GM19468 (cell line): ENCODE measurements around the gene MBNL2.

ENCODE experiments used
- ATAC-seq: cut with Tn5 transposase; IDR thresholded peaks from one replicate; pipeline ENCODE4 v1.9.1; 2021; ENCODE audit warnings: mild to moderate bottlenecking, moderate library complexity, moderate number of reproducible peaks; ENCODE audit not compliant: unreplicated experiment; ENCODE audit errors: extremely low read depth

MBNL2 gene

DNA sequence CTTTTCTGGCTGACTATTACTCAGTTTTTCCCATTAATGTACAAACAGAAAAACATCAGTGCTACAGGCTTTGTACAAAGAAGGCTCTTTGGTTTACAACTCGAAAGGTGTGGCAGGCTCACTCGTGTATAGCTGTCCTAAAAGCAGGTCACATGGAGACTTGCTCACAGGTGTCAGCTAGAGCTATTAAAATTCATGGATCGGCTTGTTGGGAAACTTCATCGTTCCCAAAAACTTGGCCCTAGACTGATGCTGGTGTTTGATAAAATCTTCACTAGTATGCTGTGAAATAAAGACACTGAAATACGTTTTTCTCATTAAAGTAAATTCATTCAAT is 64.9 kb downstream of the MBNL2 start:
- ATAC-seq = no peak

DNA sequence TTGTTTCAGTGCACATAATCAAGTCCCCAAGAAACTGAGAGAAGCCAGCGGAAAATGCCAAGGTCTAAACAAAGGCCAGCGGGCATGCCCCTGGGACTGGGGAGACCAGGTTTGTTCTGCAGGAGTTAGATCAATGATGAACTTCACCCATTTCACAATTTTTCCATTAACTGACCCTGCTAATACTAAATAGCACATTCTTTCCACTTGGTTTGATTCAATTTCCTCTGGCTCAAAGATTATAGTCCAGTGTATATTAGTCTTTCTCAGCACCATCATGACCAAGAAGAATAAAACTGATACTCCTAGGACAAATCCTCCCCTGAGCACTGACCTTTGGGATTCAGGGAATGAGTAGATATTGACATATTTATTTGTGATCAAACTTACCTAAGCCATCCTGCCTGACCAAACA is 66.4 kb downstream of the MBNL2 start:
- no peak for ATAC-seq

DNA sequence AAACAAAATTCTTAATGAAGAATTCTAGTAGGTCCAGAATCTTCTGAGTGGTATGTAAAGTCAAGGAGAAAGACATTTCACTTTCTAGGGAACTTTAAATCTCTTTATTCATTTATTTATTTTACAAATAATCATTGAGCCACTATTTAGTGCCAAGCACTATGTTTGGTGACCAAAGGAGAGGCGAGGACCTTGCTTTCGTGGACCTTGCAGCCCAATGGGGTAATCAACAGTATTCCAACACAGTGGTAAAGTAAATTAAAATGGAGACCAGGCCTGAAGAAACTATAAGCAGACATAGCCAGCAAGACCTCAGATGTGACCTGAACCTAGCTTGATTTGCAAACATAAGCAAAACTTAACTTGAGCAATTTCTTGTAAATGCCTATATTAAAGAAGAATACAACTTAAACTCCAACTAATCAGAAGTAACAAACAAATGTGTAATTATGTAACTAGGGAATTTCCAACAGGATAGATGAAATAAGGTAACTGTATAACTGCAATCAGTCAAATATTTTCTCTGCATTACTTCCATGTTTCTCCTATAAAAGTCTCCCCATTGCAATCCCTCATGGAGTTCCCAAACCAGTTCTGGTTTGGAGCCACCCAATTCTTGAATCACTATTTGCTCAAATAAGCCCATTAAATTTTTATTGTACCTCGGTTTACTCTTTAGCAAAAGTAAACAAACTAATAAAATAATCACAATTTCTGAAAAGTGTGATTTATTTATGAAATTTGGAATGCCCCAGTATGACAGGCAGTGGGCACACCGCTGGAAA is 67.6 kb downstream of the MBNL2 start:
- no peak for ATAC-seq

DNA sequence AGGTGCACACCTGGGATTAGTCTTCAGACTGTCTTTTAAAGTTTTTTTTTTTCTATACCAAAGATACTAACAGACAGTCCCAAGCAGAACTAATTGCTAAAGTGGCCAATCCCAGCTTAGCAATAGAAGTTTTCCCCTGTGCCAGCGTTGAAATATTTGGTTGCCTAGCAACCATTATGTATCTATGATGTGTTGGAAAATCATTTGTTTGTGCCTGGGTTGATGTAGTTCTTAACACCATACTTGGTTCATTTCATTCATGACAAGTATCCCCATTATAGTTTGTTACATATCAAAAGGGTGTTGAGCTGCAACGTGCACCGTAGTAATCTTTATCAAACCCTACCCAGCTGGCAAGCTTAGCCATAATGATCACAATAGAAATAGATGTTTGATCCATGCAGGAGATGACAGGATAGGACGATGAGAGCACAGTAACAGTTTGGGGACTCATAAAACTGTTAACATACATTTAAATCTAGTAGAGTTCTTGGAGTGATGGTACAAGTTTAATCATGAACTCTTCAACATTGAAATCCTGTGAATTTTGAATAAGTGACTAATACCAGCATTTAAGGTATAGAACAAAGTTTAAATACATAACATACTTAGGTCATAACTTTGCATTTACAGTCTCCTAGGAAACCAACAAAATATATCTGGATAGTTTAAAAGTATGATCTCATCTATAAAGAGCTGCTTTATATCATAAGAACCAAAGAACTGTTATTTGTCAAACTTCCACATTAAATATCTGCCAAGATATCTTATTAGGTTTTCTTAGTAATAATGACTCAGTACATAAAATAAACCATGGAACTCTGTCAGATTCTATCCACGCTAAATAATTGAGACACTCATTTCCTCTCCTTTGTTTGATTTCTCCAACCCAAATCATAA is 73.4 kb downstream of the MBNL2 start:
- no peak for ATAC-seq

DNA sequence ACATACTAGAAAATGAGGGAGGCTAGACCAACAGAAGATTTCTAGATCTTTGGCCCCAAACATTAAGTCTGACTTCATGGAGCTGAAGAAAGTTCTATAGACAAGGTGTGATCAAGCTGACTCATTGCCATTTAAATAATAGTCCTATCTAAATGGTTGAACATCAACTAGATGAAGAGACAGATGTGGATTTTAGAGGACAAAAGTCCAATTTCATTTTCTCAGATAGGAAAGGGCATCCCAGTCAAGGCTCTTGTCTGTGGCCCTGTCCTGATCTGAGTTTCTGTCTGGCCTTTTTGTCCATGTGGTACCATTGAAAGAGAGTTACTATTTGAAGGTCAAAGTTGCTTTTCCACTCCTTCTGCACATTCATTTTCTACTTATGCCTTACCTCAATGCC is 74.6 kb downstream of the MBNL2 start:
- no peak for ATAC-seq

DNA sequence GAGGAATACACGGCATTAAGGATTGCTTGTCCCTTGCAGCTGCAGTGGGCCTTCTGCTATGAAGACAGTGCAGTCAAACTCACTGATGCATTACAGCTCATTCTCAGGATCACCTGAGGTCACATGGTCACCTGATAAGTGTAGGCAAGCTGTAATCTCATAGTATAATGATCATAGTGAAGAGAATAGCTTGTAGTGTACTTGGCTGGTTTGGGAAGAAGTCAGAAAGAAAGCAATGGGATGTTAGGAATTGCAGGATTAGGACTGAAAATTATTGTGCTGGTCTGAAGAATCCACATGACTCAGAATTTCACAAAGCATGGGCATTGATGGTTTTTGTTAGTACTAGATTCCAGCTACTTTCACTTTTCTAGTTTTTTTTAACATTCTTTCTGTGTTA is 76.7 kb downstream of the MBNL2 start:
- ATAC-seq = no peak

DNA sequence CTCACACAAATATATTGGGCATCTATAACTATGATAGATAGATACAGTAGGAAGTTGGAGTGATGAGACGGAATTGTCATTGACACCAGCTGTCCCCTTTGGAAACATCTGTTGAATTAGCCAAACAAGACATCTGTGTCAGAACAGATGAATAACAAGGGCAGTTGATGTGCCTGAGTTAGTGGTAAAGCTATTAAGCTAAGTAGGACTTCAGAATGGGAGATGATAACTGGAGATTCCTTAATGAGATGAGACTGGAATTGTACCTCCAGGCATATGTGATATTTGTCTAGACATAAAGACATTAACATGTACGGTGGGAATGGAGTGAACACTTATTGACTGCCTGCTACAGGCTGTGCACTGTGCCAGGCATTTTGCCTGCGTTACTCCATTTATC is 78.7 kb downstream of the MBNL2 start:
- no peak for ATAC-seq

DNA sequence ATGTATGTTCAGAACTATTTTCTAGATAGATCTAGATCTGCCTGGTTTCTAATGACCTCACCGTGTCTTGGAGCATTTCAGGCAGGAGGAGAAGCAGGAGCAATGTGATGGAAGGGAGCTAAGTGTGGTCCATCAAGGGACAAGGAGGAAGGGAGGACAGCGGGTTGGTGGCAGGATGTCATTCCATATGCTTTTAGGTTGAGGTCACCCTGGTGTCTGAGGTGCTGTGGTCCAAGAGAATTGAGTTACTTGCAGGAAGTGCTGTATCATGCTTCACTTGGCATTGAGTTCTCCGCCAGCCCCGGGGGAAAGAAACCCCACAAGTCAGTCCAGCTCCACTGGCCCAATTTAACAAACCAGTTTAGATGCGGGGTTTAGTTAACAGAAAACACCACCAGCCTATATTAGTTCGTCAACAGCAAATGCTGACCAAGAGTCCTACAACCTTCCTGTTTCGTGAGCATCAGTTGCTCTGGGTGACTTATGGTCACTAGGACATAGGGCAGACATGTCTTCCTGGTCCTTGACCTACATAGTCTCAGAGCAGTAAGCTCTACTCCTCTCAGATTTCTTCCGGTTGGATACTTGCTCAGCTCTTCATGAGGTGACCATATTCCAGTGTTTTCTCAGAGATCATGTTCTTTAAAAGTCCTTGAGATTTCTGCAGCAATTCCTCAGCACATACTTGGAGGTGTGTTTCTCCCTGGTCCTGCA is 79.4 kb downstream of the MBNL2 start:
- ATAC-seq = no peak

DNA sequence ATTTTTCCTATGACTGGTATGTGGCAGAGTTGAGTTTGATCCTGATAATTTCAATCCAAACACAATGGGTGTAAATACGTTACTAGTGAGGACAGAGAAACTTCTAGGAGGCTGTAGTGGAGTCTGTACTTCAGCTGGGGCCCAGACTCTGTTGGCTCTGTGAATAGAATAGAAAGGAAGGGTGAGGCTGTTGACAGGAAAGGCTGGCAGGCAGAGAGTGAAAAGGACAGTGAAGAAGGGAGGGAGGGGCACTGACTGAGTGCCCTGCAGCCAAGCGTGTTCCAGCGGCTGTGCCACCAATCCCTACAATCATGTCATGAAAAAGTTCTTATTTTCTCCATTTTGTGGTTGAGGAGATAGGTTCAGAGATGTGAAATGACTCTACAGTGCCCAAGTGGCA is 80.5 kb downstream of the MBNL2 start:
- ATAC-seq = no peak

DNA sequence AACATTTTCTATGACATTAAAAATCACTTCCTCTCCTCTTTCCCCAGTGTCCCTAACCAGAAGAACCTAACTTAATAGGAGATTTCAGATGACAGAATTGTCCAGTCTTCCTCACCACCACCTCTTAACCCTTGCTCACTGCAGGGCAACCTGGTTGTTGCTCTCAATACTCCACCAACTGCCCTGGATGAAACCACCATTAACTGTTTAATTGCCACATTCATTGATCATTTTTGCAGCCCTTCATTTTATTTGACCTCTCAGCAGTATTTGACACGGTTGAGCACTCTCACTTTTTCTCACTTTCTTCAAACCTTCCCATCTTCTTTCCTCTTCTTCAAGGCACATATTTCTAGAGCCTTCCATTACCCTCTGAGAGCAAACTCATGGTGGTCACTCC is 84.0 kb downstream of the MBNL2 start:
- ATAC-seq = no peak

DNA sequence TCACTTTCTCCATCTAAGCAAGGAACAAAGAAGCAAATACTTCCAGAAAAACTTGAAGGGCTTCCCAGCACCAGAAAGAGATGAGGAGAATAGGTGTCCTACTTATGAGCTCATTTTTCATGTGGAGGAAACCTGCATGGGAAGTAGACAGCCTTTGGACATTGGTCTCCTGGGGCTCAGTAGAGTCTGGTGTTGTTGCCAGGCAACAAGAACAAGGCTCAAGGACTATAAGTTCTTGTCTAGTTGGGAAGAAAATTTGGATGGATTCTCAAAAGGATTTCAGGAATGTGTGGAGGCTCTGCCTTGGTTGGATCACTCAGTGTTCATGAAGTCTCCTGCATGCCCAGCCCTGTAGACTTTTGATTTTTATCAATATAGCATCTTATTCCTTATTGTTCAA is 84.5 kb downstream of the MBNL2 start:
- no peak for ATAC-seq

DNA sequence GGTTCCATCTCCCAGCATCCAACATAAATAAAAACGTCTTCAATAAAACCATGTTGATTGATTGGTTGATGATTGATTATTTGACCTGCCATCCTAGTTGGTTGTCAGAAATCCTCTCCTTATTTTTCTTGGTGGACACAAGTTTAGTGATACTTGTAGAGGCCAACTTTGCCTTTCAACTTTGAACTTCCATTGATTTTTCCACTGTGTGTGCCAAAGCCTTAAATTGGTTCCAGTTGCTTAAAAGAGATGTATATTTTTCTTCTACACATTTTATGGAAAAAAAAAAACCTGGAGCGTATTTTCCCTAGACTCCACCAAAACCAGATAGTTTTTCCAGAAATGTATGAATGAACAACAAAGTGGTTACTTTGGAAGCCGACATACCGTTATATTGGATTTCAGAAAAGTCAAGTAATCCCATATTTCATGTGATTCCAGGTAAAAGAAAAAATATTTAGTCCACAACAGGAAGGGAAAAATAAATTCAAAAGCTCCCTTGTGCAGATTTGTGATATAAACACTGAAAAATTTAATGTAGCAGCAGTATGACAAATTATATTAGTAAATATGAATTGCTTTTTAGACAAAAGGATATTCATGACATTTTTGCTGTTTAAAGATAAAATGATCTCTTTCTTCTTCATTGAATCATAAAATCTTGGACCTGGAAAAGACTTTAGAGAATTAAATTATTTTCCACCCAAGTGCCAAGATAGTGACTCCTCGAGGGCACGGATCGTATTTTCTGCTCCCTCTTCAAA is 85.2 kb downstream of the MBNL2 start:
- ATAC-seq = no peak

DNA sequence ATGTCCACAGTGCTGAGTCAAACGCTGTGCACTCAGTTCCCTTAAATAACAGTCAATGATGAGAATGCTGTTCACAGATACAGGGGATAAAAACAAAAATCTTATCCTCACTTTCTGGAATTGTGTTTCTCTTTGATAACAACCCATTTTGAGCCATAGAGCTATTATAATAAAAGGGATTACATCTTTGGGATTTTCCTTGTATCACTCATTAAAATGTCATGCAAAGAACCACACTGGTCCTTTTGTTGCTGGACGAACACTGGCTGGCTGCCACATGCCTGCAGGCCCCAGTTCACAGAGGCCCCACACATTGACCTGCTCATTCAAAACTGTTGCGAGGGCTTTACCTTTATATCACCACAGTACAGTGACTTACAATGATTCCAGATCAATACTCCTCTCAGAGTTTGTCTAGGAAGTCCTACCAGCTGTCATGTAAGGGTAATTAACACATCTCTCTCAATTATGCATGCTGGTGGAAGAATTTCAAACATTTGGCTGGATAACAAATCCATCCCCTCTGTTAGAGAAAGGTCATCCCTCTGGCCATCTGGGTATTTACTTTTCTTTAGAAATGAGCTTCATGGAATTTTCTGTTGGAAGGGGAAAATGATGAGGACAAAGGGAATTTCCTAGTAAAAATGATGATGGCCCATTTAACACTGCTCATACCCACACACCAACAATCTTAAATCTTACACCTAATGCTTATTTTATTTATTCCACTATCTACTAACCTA is 85.9 kb downstream of the MBNL2 start:
- no peak for ATAC-seq

DNA sequence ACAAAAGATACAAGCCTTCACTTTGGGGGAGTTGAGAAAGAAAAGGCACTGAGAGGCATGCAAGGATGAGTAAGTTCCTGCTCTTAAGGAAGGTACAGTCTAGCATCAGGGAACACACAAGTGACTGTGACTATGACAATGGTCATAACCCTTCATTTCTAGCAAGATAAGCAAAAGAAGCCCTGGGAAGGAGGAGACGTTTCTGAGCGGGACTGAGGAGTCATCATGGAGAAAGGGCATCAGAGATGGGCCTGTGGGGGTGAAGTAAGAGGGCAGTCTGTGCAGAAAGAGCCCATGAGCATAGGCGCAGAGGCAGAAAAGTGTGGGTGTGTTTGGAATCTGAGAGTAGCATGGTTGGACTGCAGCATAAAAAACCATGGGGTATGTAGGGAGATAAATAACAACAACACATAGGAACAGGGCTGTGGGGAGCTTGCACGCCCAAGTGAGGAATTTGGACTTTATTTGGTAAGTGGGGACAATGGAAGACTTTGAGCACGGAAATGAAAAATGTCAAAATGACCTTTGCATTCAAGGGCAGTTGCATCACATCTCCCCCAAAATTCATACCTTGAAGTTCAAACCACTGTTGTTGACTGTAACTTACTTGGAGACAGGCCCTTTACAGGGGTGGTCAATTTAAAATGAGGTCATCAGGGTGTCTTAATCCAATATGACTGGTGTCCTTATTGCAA is 86.7 kb downstream of the MBNL2 start:
- ATAC-seq = no peak

DNA sequence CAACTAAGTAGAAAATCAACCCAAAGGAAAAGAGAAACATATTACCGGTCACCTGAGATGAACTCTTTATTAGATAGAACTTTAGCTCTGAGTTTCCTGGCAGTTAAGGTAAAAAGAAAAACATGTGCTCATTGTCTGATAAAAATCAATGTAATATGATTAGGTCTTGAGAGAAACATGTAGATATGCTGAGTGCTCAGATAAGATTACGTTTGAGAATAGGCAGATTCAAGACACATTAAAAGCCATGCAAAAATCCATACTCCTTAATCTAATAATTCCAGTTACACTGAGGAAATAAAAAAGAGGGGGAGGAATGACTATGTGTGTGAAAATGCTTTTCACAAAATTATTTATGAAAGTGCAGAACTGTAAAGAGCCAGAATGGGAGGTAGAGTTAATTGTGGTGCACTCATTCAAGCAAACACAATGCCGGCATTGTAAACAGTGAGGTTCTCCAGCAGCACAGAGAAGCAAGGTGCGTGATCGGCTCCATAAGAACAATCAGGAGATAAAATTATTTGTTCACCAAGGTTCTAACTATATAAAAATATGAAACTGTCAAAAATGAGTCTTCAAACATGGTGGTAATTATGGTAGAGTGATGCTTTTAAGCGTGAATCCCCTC is 88.8 kb downstream of the MBNL2 start:
- no peak for ATAC-seq

DNA sequence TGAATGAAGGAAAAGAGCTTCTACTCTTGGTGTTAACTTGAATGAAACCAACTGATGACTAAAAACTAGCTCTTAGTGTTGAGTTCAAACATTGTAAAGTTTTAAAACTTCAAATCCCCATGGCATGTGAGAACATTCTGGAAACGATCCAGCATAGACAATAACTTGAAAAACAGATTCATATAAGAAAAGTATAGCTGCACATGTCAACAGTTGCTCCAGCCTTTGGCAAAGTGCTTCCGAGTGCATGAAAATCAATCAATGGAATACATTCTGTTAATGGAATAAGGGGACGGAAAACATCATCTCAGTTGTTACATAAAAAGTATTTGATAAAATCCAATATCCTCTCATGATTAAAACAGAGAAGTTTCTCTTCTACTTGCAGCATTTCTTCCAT is 89.8 kb downstream of the MBNL2 start:
- no peak for ATAC-seq

DNA sequence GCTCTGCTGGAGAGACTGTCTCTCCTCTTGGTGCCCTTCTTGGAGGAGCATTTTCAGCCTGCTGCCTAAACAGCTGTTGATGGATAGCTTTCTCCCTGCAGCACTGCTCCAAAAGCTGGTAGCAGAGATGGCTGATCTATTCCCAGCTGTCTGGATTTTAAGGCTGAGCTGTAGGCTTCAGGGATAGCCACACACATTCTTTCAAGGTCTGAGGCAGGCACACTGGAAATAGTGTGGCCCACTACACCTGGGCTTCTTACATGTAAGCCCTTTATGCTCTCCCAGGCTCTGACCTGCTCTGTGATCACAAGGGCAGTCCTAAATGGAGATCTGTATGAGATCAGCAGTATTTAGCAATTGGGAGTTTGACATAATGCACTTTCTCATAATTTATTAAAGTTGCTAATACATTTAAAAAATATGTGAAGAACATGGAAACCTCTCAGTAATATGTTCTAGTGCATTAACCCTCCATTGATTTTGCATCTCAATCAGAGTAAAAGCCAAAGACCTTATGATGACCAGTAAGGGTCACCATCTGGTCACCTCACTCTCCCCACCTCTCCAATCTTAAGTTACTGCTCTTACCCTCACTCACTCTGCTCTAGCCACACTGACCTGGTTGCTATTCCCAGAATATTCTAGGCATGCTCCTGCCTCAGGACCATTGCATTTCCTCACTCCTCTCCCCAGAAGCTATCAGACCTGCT is 91.6 kb downstream of the MBNL2 start:
- no peak for ATAC-seq

DNA sequence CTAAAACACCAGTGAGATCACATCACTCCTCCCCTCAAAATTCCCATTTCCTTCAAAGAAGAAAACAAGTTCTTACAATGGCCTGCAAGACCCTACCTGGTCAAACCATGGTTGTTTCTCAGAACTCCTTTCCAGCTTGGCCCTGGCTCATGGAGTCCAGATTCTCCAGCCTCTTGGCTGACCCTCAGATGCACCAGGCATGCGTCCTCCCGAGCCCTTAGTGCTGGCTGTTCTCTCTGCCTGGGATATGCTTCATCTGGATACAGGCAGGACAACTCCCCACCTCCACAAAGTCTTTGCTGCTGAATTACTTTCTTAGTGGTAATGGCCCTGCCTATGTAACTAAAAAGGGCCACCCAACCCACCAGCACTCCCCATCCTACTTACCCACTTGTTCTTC is 94.3 kb downstream of the MBNL2 start:
- no peak for ATAC-seq
